Endothelial cell of umbilical vein (primary cell): ENCODE measurements around the gene ETV3L. TPM values are rescaled to one million over a fixed set of nuclear protein-coding genes. Genes with fewer than 3 reads are reported as not detected.

Experiments used
- BruUV-seq: library from RNA; stranded (reverse); fragments of 400-500 nt; replicated peaks from 2 replicates; lab custom pipeline; 2021; lab: Mats Ljungman, UMichigan
- CTCF ChIA-PET: fragments of 300-600, 350-600 bp; sonication (Branson Sonifier 250); formaldehyde crosslinking; loops from one replicate; lab custom pipeline; 2021; ENCODE audit warnings: antibody characterized with exemption, inconsistent platforms; lab: Charles Lee
- POLR2A ChIA-PET: fragments of 300-600, 350-600 bp; sonication (Branson Sonifier 250); formaldehyde crosslinking; loops from one replicate; lab custom pipeline; 2021; ENCODE audit warnings: antibody characterized with exemption, inconsistent platforms; lab: Charles Lee
- DNase-seq: peaks from one replicate; pipeline ENCODE4 v3.0.0-alpha.2; 2011; ENCODE audit warnings: low read depth, low spot score
- FAIRE-seq: peaks from 2 replicates; lab custom pipeline; 2011; peaks lifted over from hg19 to GRCh38; lab: Jason Lieb, UNC
- H2AFZ ChIP-seq: 2 replicates; pipeline ENCODE4 v1.6.0; 2012; ENCODE audit warnings: low read depth, low read length, control low read depth, inconsistent platforms
- H3K27ac ChIP-seq: 2 replicates; pipeline ENCODE4 v1.5.1; 2011; ENCODE audit warnings: low read depth, mild to moderate bottlenecking, control low read depth, low read length, moderate library complexity; ENCODE audit not compliant: insufficient read depth
- H3K27me3 ChIP-seq, 2 experiments: 2 replicates each; pipeline versions ENCODE4 v1.6.0 to v1.6.1; 2011; ENCODE audit warnings: low read length in 2 of 2, mixed read lengths in 1 of 2; ENCODE audit not compliant: control insufficient read depth in 2 of 2, insufficient read depth in 2 of 2
- H3K36me3 ChIP-seq, 2 experiments: 2 replicates in 1 of 2; 3 replicates in 1 of 2; pipeline ENCODE4 v1.5.1; 2011; ENCODE audit warnings: low read length in 2 of 2, mild to moderate bottlenecking in 1 of 2, moderate library complexity in 1 of 2; ENCODE audit not compliant: control insufficient read depth in 2 of 2, insufficient read depth in 2 of 2; ENCODE audit errors: extremely low read depth in 1 of 2
- H3K4me1 ChIP-seq: 3 replicates; pipeline ENCODE4 v1.5.1; 2011; ENCODE audit warnings: mild to moderate bottlenecking, low read length; ENCODE audit not compliant: control insufficient read depth, insufficient read depth; ENCODE audit errors: extremely low read depth
- H3K4me2 ChIP-seq: 2 replicates; pipeline ENCODE4 v1.6.1; 2011; ENCODE audit warnings: low read length, control low read depth, mixed read lengths; ENCODE audit not compliant: insufficient read depth
- H3K4me3 ChIP-seq, 3 experiments: fragments of 200-600 bp in 1 of 3; sonication (generic), shearing (Covaris generic) in 1 of 3; replicated peaks in 1 of 3; 2 replicates each; pipeline ENCODE4 v1.5.1; 2011 to 2016; ENCODE audit warnings: control low read depth in 3 of 3, low read length in 3 of 3, mild to moderate bottlenecking in 2 of 3, inconsistent platforms in 1 of 3, low read depth in 1 of 3, moderate library complexity in 1 of 3; ENCODE audit not compliant: insufficient read depth in 1 of 3
- H3K79me2 ChIP-seq: 2 replicates; pipeline ENCODE4 v1.6.0; 2012; ENCODE audit warnings: low read length, inconsistent platforms; ENCODE audit not compliant: control insufficient read depth, insufficient read depth
- H3K9ac ChIP-seq: replicated peaks from 2 replicates; pipeline ENCODE3; 2011; ENCODE audit warnings: low read length, control low read depth; ENCODE audit not compliant: insufficient read depth; ENCODE audit errors: extremely low read depth
- H3K9me1 ChIP-seq: replicated peaks from 3 replicates; pipeline ENCODE4 v1.6.0; 2011; ENCODE audit warnings: mild to moderate bottlenecking, low read length; ENCODE audit not compliant: control insufficient read depth, insufficient read depth; ENCODE audit errors: extremely low read depth
- H3K9me3 ChIP-seq: replicated peaks from 2 replicates; pipeline ENCODE4 v1.5.1; 2012; ENCODE audit warnings: low read length, inconsistent platforms; ENCODE audit not compliant: control insufficient read depth, insufficient read depth
- H4K20me1 ChIP-seq: replicated peaks from 2 replicates; pipeline ENCODE3; 2011; ENCODE audit warnings: mild to moderate bottlenecking, low read length; ENCODE audit not compliant: control insufficient read depth, insufficient read depth; ENCODE audit errors: extremely low read depth
- CTCF ChIP-seq, 2 donors: IDR thresholded peaks; 1 replicate in 1 of 2; 2 replicates in 1 of 2; pipeline ENCODE4 v1.5.1; 2011; ENCODE audit warnings: low read length in 2 of 2, mild to moderate bottlenecking in 2 of 2, moderate library complexity in 2 of 2, control low read depth in 1 of 2, inconsistent platforms in 1 of 2, low read depth in 1 of 2; ENCODE audit not compliant: insufficient read depth in 1 of 2; ENCODE audit errors: extremely low read depth in 1 of 2
- EZH2 ChIP-seq: IDR thresholded peaks from 2 replicates; pipeline ENCODE4 v1.6.1; 2012; ENCODE audit warnings: borderline replicate concordance, low read depth, mild to moderate bottlenecking, moderate library complexity, low read length, inconsistent platforms; ENCODE audit not compliant: severe bottlenecking
- FOS ChIP-seq: IDR thresholded peaks from 2 replicates; pipeline ENCODE4 v1.6.1; 2011; ENCODE audit warnings: mild to moderate bottlenecking, low read length, moderate library complexity, borderline replicate concordance; ENCODE audit not compliant: insufficient read depth
- GATA2 ChIP-seq: IDR thresholded peaks from 2 replicates; pipeline ENCODE4 v1.7.0; 2011; ENCODE audit warnings: low read depth, mild to moderate bottlenecking, moderate library complexity, mixed read lengths, low read length; ENCODE audit not compliant: insufficient read length, insufficient read depth
- JUN ChIP-seq: IDR thresholded peaks from 2 replicates; pipeline ENCODE4 v1.6.1; 2011; ENCODE audit warnings: borderline replicate concordance, low read depth; ENCODE audit not compliant: insufficient read length, insufficient read depth
- MAX ChIP-seq: IDR thresholded peaks from 2 replicates; pipeline ENCODE4 v1.6.1; 2011; ENCODE audit not compliant: insufficient read depth, insufficient read length
- MYC ChIP-seq: IDR thresholded peaks from one replicate; pipeline ENCODE4 v1.6.1; 2011; ENCODE audit warnings: mild to moderate bottlenecking, low read depth, low read length
- POLR2A ChIP-seq: IDR thresholded peaks from 2 replicates; pipeline ENCODE4 v1.6.1; 2012; ENCODE audit warnings: low read depth, mild to moderate bottlenecking, control low read depth, low read length
- POLR2AphosphoS5 ChIP-seq: IDR thresholded peaks from 2 replicates; pipeline ENCODE4 v1.6.1; 2012; ENCODE audit warnings: low read depth, mild to moderate bottlenecking, control low read depth, low read length, moderate library complexity; ENCODE audit not compliant: insufficient read depth
- dilution Hi-C: fragments of 300-500 bp; cut with MboI; formaldehyde crosslinking; loops from one replicate; pipeline ENCODE4 v1.15.0; 2019; ENCODE audit warnings: low sequenced_read_pairs; ENCODE audit not compliant: extremely low pct_ligation_motif_present
- intact Hi-C: fragments of 100-400 bp; cut with micrococcal nuclease; formaldehyde crosslinking; loops from one replicate; pipeline ENCODE4 v1.10.0; 2022
- polyA plus RNA-seq, 4 experiments: library from polyadenylated mRNA; depleted of rRNA in 3 of 4; stranded (reverse) in 3 of 4; unstranded in 1 of 4; fragments of >200 nt; gene quantifications; 2 replicates each; pipeline versions ENCODE4 v1.2.1 to v1.2.3, GENCODE V29; 2011 to 2012; ENCODE audit warnings: missing spikeins in 1 of 4
- total RNA-seq: library from RNA; stranded (reverse); gene quantifications from 2 replicates; pipeline ENCODE4 v1.2.3, GENCODE V29; 2021

Gene ETV3L
- total and polyA plus RNA-seq, 2 donors (not counting 3 experiments of a cell fraction or from before 2014, with no cell fraction given): not detected

GRCh38 chr1:157091668-157092273, 7.8 kb downstream of the ETV3L start:
- H3K36me3 ChIP-seq: no peaks in the 10 kb centered on the region
- H3K27me3 ChIP-seq: no peaks in the 10 kb centered on the region
- no peaks in the 10 kb centered on the region for H4K20me1 ChIP-seq
- intact Hi-C loops (no loop called here), dilution Hi-C loops (no loop called here)
- H3K27ac ChIP-seq: no peak overlapping the region
- TF ChIP-seq MYC: no peak
- TF ChIP-seq GATA2: no peak
- no peak for TF ChIP-seq POLR2AphosphoS5
- TF ChIP-seq FOS: no peak
- TF ChIP-seq EZH2: no peak
- TF ChIP-seq MAX: no peak
- TF ChIP-seq CTCF (IDR thresholded peaks at IDR 0.05; ENCODE audit: extremely low read depth in 1 of 2, insufficient read depth in 1 of 2, low read depth in 1 of 2, low read length in 2 of 2): no peak
- TF ChIP-seq POLR2A: no peak
- TF ChIP-seq JUN: no peak
- H3K4me2 ChIP-seq: no peak overlapping the region
- ChIA-PET CTCF (interaction anchor here (1.9 to 5.7 kb wide), 4 partner anchors 14 to 61 kb away, joined by 30 to 1121 read pairs (median 128); partner anchors contain the start of genes ETV3 and ETV3L), POLR2A (no interaction called here)
- no peak for DNase-seq
- H3K9me3 ChIP-seq: no peaks in the 10 kb centered on the region
- no TSS peak for BruUV-seq
- no peak for FAIRE-seq
- no peak overlapping the region for H3K4me3 ChIP-seq
- H3K9ac ChIP-seq: no peak overlapping the region
- H3K9me1 ChIP-seq: no peaks in the 10 kb centered on the region
- H3K4me1 ChIP-seq: no peaks in the 10 kb centered on the region
- no peaks in the 10 kb centered on the region for H3K79me2 ChIP-seq
- no peak overlapping the region for H2AFZ ChIP-seq
